ENCODE data around the gene CPNE4. TPM values are rescaled to one million over a fixed set of nuclear protein-coding genes. Genes with fewer than 3 reads are reported as not detected.

CPNE4 gene
- total and polyA plus RNA-seq, 9 of the 15 experiments (the other 6 are each of a cell fraction or from before 2014, with no cell fraction given): not detected

GRCh38 chr3:132079147-132079546, 44.3 kb upstream of the CPNE4 start:
- H3K9ac ChIP-seq (ENCODE audit: insufficient read depth in 1 of 2, low read depth in 2 of 2, low read length in 2 of 2): no peak overlapping the region
- no peak overlapping the region for H3K4me2 ChIP-seq (ENCODE audit: insufficient read depth, low read length)
- H3K9me1 ChIP-seq (ENCODE audit: control insufficient read depth, insufficient read depth, low read length): no peaks in the 10 kb centered on the region
- in situ Hi-C loops (cut with MboI) (no loop called here), intact Hi-C loops (cut with micrococcal nuclease) (no loop called here)
- H3K9me3 ChIP-seq (replicated peaks; ENCODE audit: control insufficient read depth, insufficient read depth, low read depth, low read length): no peaks in the 10 kb centered on the region
- H3K36me3 ChIP-seq (ENCODE audit: control insufficient read depth, insufficient read depth, low read length): no peaks in the 10 kb centered on the region
- no peaks in the 10 kb centered on the region for H3K4me1 ChIP-seq (replicated peaks in 1 of 2; ENCODE audit: control insufficient read depth in 2 of 2, insufficient read depth in 2 of 2, low read length in 2 of 2)
- FAIRE-seq: no peak
- no peak overlapping the region for H3K27ac ChIP-seq (ENCODE audit: extremely low read depth, low read depth, low read length)
- no peaks in the 10 kb centered on the region for H3K27me3 ChIP-seq (ENCODE audit: control insufficient read depth in 2 of 2, insufficient read depth in 2 of 2, low read length in 2 of 2)
- POLR2A ChIA-PET: interaction anchor here (0.5 kb wide), 1 partner anchor 42 kb away, joined by 3 read pairs; no protein-coding TSS in a partner anchor
- DNase-seq (ENCODE audit: extremely low read depth in 1 of 4, low spot score in 3 of 4): no peak
- no peaks in the 10 kb centered on the region for H4K20me1 ChIP-seq (replicated peaks; ENCODE audit: control insufficient read depth, insufficient read depth, low read length)
- ATAC-seq: no peak
- CTCF ChIA-PET (ENCODE audit: low intra/inter-chr PET ratio): no interaction called here
- no peak for TF ChIP-seq FOXK2 (conservative IDR thresholded peaks at IDR 0.05 in 1 of 2, IDR thresholded peaks at IDR 0.05 in 1 of 2; ENCODE audit: low read depth in 2 of 2)
- TF ChIP-seq ZNF232 (CRISPR knock-in tag; IDR thresholded peaks at IDR 0.05): no peak
- TF ChIP-seq MEF2D (tag; conservative IDR thresholded peaks at IDR 0.05; ENCODE audit: low read depth): no peak
- TF ChIP-seq ARID1B (IDR thresholded peaks at IDR 0.05): no peak
- TF ChIP-seq TEAD4 (IDR thresholded peaks at IDR 0.05; ENCODE audit: low read length): no peak
- no peak for TF ChIP-seq TEAD4 (CRISPR knock-in tag; IDR thresholded peaks at IDR 0.05; ENCODE audit: borderline replicate concordance)
- no peak for TF ChIP-seq RBM15 (IDR thresholded peaks at IDR 0.05; ENCODE audit: insufficient read depth, low read length)
- TF ChIP-seq ATF2 (CRISPR knock-in tag; IDR thresholded peaks at IDR 0.05): no peak
- TF ChIP-seq ZC3H11A (IDR thresholded peaks at IDR 0.05; ENCODE audit: low read depth, low read length): no peak
- no TSS peak for BruUV-seq (replicated peaks)
- H3K4me3 ChIP-seq: no peak overlapping the region
- H2AFZ ChIP-seq (ENCODE audit: low read depth, low read length): no peak overlapping the region
- WGBS (ENCODE audit: insufficient coverage, low coverage, missing lambda C conversion rate): 0% methylated on average over 1 of the region's 1 CpG
- no peaks in the 10 kb centered on the region for H3K79me2 ChIP-seq (ENCODE audit: control insufficient read depth, insufficient read depth, low read length)

Data from K562 (cell line).